Measurements from ENCODE around the gene ANKRA2.
"Not testable (repeated sequence)": the region's sequence is repeated elsewhere in the genome, so short reads cannot be mapped to it uniquely, and the experiment has no call there.

ANKRA2 gene

DNA sequence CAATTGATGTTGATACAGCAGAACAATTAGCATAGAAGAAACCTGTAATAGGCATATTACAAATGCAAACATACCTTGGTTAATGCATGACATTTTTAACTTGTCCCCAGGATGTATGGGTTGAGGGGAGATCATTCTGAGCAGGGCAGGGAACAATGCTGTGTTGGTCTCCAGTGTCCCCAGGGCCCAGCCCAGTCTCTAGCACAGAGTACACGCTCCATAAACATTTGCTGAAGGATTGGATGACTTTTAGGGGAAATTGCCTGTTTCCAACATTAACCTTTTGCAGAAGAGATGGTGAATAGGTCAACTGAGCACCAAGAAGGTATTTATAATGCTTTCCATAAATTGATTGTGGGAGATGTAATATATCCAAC lies 20.0 kb downstream of the ANKRA2 start:
- DNase-seq, result no peak

DNA sequence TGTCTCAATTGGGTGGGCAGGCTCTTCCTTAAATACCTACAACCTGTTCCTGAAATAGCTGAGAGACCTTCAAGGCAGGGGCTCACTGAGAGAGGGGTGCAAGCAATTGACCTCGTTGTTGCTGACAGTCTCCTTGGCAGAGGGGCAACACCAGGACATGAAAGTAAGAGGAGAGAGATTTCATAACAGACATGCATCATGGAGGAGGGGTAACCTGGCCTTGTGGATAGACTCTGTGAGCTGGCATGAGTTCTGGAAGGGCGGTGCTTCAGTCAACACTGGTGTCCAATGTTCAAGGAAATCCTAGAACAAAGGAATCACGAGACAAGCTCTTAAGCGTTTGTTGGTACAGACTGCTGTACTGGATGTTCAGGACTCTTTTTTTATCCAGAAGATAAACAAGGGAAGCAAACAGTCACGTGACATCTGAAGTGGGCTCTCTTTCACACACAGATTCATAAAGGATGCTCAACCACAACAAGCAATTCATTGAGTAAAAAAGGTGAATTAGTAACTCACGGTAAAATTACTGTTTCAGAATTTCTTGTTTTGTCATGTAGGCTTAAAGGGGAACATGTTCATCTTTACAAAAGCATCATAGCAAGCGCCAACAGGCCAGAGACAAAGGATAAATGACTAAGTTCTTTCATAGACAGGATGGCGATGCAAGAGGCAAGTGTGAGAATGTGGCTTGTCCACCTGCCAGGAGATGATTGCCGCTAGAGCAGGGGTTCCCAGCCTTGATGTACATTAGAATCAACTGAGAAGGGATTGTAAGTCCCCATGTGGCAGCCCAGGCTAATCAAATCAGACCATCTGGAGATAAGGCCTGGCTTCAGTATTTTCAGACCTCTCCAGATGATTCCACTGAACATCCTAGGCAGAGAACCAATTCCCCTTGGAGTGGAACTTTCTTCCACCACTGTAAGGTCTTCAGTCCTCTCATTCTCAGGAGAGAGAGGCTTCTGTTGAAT lies 20.7 kb downstream of the ANKRA2 start:
- DNase-seq, result no peak

DNA sequence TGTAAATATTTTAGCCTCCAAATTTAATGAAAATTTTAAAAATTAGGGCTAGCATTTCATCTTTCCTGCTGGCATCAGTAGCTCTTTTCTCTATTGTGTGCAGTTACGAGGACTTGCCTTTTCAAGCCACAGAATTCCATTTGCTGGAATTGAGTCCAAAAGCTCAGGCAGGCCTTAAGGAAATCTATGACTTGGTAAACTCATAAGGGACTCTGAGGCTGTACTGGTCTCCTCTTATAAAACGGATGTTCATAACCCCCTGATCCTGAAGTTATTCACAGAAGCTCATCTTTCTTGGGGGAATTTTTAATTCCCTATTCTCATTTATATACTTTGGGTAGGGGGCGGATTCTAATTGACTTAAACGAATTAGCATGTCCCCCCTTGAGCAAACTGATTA lies 23.4 kb downstream of the ANKRA2 start:
- no peak for DNase-seq

DNA sequence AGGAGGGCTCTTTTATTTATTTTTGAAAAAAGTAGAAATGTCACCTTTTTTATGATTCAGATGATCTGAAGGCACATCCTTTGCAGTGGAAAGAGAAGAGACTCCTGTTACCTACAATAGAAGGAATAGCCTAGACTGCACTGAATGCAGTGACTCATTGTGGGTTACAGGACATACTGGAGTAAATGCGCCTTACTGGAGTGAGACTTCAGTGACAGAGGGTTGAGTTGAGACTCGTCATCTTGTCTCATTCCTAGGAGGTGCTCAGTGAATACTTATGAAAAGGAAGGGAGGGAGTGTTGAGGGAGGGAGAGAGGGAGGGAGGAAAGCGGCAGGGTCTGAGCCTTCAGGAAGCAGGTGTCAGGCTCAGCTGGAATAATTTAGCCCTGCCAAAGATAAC lies 25.2 kb downstream of the ANKRA2 start:
- DNase-seq, result no peak

DNA sequence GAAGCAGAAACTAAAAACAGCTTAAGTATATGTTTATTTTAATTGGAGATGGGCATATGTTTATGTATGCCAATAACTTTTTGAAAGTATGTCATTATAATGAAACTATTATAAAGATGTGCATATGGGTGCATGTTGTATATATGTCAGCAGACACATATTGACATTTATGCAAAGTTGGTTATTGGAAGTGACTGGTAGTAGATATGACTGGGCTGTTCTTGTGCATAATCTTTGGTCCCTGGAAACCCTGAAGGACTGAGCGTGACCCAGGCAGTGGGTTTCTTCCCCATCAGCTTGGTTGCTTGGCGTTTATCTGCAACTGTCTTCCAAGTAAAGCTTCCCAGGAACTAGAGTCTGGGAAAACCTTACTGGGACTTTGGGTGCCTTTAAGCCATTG lies 25.7 kb downstream of the ANKRA2 start:
- no peak for DNase-seq

DNA sequence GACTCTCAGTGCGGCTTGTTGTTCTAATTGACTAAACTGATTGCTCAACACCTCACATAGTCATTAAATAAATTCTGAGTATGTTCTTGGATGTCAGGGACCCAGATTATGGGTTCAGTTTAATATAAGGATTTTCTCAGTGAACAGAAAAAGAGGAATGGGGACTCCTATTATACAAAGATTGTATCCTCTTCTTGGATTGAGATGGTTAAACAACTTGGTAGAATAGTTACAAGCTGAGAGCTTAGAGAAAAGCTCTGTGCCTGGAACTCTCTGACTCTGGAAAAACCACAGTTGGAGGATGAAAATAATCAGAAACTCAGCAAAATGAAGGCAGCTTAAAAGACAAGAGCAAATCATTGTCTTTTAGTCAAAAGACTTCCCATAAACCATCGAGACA lies 30.5 kb downstream of the ANKRA2 start:
- no peak for DNase-seq

DNA sequence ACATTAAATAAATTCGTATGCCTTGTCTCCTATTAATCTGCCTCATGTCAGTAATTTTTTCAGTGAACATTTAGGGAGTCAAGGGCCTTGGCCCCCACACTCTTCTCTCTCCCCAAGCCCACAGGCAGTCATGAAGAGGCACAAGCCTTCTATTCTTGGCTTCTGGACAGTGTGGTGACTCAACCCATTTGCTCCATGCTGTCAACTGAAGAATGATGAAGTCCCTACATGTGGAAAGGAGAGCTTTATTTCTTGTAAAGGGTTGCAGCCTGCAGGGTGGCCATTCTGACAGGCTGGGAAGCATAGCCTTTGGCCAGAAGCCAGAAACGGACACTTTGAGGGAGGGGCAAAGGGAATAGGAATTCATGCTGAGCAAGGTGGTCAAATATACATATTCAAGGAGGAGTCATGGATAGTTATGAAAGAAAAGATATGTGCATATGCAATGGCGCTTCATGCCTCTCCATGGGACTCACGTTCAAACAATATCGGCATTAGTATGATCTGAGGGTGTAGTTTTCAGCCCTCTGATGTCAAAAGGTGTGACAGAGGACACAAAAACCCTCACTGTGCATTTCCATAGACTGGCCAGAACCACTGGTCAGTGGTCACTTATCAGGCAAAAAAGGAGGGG lies 31.3 kb downstream of the ANKRA2 start:
- no peak for DNase-seq

DNA sequence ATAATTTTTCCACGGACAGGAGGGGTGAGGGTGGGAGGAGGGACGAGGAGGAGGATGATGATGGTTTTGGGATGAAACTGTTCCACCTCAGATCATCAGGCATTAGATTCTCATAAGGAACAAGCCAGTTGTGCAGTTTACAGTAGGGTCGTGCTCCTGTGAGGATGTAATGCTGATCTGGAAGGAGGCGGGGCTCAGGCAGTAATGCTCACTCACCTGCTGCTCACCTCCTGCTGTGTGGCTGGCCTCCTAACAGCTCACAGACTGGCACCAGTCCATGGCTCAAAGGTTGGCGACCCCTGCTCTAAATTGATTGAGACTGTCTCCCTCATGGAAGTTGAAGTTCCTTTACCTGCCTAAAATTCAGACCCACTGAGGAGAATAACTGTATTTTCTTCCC lies 33.2 kb downstream of the ANKRA2 start:
- no peak for DNase-seq

DNA sequence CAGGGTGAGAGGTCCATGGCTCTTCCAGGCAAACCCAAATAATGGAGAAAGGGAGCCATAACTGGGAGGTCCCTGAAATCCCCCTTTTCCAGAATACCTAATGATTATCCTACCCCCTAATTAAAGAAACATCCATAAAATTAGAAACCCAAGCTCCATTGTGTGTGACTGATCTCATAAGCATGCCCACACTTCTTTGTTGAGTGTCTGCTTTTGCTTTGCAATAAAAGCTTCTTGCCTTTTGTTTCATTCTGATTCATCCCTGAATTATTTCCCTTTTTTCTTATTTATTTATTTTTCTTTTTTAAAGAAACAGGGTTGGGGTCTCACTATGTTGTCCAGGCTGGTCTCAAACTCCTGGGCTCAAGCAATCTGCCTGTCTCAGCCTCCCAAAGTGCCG lies 34.1 kb downstream of the ANKRA2 start:
- no peak for DNase-seq

DNA sequence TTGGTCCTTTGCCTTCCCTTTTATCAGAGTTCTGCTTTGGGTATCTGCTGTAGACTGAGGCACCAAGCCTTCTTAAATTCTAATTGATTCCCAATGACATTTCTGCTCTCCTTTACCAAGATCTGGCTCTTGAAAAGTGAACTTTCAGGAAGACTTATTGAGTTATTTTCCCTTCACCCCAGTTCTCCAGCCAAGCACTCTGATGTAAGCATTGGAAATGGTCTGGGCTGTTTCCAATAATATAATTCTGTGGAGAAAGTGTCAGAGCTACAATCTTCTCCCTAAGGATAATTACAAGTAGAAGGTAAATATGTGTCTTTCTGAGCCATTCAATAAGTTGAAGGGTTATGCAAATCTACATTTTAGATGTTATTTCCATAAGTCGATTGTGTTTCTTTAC lies 36.4 kb downstream of the ANKRA2 start:
- DNase-seq, result no peak

DNA sequence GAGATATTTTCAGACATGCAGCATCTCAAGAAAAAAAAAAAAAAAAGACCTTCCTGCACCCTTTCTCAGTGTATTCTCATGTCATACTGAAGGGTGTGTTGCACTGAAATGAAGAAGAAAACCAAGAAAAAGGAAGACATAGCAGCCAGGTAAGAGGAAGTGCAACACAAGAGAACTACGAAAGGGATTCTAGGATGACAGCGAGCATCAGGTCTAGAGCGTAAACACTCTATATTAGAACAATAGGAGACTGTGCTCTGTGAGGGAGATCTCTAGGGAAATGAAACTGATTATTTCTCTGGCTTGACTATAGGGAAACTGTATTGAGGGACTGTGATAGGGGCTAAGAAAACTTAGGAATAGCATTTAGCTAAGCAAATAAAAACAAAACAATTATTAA lies 37.2 kb downstream of the ANKRA2 start:
- no peak for DNase-seq

DNA sequence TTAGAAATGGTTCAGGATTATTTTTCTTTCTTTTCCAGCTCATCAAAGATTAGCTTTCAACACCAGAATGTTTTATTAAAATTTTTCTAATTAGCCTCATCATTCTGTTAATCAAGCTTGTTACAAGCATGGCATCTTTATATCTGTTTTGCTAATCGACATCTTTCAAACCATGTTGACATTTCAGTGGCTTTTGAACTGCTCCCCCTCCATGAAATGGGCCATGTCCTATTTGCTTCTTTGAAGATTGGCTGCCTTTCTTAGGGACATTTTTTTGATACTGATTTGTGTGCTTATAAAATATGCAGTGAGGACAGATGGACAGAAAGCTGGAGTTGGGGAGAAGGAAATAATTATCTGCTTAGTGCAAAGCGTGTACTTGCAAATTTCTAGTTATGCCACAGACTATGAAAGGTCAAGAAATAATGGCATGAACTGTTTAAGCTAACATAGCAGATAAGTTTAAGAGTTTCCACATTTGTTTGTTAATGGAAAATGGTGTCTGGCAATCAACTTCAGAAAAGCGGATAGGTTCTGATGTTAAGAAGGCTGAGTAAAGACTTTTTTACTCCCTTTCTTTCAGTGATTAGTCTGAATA lies 39.7 kb downstream of the ANKRA2 start:
- DNase-seq, result no peak

DNA sequence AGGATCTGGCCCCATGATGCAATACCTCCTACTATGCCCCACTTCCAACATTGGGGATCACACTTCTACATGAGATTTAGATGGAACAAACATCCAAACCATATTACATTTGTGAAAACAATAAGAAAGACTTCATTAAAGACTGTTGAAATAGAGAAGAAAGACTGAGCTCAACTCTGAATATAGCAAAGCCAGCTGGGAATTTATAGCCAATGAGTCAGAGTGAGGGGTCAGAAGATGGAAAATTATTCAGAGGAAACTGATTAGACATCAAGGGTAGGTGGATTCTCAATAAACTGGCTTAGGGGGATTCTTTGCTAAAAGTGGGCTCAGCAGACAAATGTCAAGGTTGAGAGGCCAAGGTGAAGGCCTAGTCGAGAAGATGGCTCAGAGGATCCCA lies 41.6 kb downstream of the ANKRA2 start:
- DNase-seq, result no peak

DNA sequence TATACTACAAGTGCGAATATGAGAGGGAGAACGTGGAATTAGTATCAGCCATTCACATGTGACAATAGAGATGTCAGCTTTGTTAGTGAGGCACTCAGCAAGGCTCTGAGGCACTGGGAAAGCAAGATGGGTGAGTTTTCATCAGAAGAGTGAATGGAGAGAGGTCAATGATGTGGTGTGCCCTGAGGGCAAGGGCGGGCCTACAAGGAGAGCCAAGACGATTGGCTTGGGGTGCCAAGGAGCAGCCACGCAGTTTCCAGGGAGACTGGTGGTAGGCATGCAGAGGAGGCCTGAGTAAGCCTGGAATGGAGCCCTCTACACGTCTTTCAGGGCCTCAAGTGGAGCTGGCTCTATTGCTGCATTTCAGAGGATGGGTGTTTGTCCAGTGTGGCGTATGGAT lies 42.5 kb downstream of the ANKRA2 start:
- no peak for DNase-seq

DNA sequence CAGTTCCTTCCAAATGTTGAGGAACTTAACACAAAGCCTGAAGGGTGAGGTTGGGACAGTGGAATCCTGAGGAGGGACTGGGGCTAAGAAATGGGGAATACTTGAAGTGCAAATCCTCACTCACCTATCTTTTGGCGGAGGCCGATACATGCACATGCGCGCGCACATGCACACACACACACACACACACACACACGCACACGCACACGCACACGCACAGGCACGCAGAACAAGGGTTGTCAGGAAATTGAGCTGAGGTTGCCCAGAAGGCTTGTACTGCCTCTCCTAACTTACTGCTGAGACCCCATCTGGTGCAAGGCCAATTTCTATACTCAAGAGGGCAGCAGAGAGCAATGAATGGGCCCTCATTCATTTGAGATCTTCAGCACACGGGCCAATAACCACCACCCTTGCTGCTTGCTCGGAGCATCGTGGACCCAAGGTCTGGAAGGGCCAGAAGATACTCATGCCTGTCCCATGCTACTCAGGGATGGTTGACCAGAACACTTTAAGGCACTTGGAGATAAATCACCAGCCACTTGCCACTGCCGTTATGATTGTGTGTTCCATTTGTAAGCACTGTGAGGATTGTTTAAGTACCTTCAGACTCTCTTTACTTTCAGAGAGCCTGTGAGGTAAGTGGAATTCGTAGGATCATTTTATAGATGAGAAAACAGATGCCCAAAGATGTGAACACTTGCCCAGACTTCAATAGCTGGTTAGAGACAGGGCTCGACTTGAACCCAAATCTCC lies 45.7 kb downstream of the ANKRA2 start:
- peak; percentile 87 for DNase-seq

DNA sequence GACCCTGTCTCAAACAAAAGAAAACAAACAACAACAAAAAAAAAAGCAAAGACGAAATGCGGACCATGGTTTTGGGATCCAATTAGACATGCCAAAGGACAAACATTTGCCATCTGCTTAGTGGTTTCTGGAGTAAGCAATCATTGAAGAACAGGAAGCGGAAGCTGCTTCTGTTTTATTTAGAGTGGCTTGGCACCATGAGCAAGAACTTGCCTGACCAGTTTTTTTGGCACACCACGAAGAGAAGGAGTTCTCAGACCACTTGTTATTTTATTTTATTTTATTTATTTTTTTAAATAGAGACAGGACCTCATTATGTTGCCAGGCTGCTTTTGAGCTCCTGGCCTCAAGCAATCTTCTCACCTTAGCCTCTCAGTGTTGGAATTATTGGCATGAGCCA lies 50.2 kb downstream of the ANKRA2 start:
- DNase-seq, result no peak

DNA sequence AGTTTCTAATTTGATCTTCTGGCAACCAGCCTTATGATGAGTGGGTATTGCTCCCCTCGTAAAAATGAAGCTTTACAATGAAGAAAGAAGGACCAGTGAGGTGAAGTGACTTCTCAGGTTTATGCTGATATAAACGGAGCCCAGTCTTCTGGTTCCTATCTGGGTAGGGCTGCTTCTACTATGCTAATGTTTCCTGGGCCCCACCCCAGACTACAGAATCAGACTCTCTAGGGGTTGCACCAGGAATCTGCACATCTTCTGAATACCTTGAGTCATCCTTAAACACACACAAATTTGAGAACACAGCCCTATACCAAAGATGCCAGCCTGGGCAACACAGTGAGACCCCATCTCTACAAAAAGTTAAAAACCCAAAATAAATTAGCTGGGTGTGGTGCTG lies 51.0 kb downstream of the ANKRA2 start:
- DNase-seq, result no peak

DNA sequence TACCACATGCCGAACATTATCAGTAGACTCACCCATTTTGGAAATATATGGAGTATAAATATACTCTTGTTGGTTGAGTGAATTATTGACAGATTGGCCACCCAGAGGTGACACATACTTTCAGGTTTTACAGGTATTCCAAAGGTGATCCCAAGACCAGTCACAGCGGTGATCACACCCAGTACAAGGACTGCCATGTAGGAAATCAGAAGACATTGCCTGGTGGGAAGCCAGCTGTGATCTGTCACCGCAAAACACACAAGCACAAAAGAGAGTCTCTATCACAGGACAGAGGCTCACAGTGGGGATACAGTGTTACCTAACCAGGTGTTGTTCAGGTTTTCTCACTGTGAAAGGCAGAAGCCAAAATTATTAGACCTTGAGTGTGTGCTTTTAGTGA lies 51.4 kb downstream of the ANKRA2 start:
- DNase-seq, result no peak

DNA sequence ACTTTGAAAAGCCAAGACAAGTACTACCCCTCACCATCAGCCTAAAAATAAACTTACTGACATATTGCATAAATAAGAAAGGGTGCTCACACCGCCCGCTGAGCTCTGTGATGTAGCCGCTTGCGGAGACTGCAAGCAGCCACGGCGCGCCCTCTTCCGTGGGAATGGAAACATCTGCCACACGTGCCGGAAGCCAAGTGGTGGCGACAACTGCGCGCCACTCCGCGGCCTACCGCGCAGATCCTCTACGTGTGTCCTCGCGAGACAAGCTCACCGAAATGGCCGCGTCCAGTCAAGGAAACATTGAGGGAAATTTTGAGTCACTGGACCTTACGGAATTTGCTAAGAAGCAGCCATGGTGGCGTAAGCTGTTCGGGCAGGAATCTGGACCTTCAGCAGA lies 56.9 kb downstream of the ANKRA2 start:
- DNase-seq, result not testable (repeated sequence)

DNA sequence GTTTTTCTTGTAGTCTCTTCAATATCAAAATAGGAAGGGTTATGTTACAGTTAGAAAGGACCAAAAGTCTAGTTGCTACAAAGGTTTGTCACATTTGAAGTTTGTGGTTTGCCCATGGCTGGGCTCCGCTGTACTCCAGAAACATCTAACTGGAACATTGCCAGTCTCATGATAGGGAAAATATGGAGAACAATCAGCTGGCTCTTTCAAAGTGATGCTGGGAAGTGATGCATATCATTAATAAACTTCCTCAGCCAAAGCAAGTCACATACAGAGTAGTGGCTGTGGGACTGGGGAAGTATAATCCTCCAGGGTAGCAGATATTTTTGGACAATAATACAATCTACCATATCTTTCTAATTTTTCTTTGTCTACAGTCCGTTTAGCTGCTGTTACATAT lies 58.4 kb downstream of the ANKRA2 start:
- DNase-seq, result no peak

DNA sequence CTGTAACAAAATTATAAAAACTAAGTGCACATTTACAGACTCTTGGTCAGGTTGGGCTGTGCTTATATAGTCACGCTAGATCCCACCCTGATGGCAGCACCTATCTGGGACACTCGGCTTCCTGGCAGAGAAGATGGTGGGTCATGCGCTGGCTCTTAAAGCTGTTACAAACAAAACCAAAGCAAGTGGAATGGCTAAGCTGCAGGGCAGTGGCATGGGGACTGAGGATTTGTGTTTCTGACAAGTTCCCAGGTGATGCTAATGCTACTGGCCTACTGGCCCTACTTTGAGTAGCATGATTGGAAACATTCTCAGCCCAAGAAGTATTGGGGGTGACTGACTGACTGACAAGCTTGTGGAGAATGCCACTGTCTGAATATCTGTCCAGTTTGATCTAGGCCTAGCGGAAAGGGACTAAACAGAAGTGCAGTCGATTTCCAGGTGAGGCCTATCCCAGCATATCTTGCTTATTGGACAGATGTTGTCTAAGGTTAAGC lies 58.9 kb downstream of the ANKRA2 start:
- DNase-seq, result no peak

All from OCI-M1 (cell line).